Measurements from ENCODE around the gene HOXC4.
"Not testable (repeated sequence)": the region's sequence is repeated elsewhere in the genome, so short reads cannot be mapped to it uniquely, and the experiment has no call there.

The HOXC4 gene

GRCh38 chr12:54075974-54076373 is 22.3 kb downstream of the HOXC4 start:
- Mint-ChIP-seq H3K27ac (no peak overlapping the region), H3K9me3 (no peaks in the 10 kb centered on the region), H3K4me3 (no peak overlapping the region), H3K4me1 (peaks cover 2% of the 10 kb centered on the region), H3K36me3 (no peaks in the 10 kb centered on the region), H3K27me3 (peaks cover 2% of the 10 kb centered on the region)

DNA sequence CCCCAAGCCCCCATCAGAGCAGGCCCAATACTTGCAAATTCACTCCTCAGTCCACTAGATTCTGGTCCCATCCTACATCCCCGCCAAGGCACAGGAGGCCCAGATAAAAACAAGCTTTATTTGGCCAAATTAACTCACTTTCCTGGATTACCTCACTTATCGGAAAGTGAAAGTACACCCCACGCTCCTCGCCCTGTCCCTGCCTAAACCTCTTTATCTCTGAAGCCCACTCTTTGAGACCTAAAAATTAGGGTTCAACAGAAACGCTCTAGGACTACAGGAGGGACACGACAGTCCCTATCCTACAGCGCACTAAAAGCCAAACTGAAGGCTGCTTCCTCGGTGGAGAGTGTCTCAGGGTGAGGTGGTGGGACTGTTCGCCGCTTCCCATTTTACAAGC is 24.2 kb downstream of the HOXC4 start:
- not testable (repeated sequence) for H3K27ac Mint-ChIP-seq, H3K27me3 Mint-ChIP-seq

DNA sequence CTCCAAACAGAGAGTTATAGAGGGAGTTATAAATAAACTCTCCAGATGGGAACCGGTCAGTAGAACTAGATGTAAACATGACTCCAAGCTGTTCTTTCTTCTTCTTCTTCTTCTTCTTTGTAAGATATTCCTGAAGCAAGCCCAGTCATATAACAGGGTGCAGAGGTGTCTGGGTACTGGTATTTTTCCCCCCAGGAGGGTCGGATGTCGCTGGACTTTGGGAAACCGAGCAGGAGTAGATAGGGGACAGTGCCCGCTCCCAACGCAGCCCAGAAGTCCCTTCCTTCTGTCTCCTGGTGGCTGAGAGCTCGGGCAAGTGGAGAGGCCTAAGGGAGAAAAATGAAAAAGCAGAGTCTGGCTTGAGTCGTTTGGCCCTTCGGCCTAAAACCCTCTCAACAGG is 25.5 kb downstream of the HOXC4 start:
- Mint-ChIP-seq H3K27ac (peak overlapping the region; percentile 21), H3K4me1 (peaks cover 29% of the 10 kb centered on the region)
- not testable (repeated sequence) for H3K4me3 Mint-ChIP-seq, H3K36me3 Mint-ChIP-seq, H3K27me3 Mint-ChIP-seq, H3K9me3 Mint-ChIP-seq

More for the DNA sequence above, 24.2 kb downstream of the HOXC4 start:
- not testable (repeated sequence) for H3K9me3 Mint-ChIP-seq, H3K4me3 Mint-ChIP-seq, H3K36me3 Mint-ChIP-seq
- H3K4me1 Mint-ChIP-seq = peaks cover 18% of the 10 kb centered on the region

GRCh38 chr12:54080008-54080924 is 26.6 kb downstream of the HOXC4 start:
- H3K4me1 Mint-ChIP-seq = peaks cover 29% of the 10 kb centered on the region
- H3K9me3 Mint-ChIP-seq, H3K4me3 Mint-ChIP-seq, H3K27me3 Mint-ChIP-seq, H3K36me3 Mint-ChIP-seq: not testable (repeated sequence)
- peak overlapping the region; percentile 30 for H3K27ac Mint-ChIP-seq

GRCh38 chr12:54081053-54081514 is 27.4 kb downstream of the HOXC4 start:
- Mint-ChIP-seq H3K4me3 (peak overlapping the region; percentile 90), H3K4me1 (peaks cover 29% of the 10 kb centered on the region), H3K27ac (peak overlapping the region; percentile 73)
- not testable (repeated sequence) for H3K27me3 Mint-ChIP-seq, H3K9me3 Mint-ChIP-seq, H3K36me3 Mint-ChIP-seq

- Mint-ChIP-seq H3K4me3 (peak overlapping the region; percentile 90), H3K4me1 (peaks cover 29% of the 10 kb centered on the region), H3K27ac (peak overlapping the region; percentile 93)
- not testable (repeated sequence) for H3K27me3 Mint-ChIP-seq, H3K36me3 Mint-ChIP-seq, H3K9me3 Mint-ChIP-seq
These were observed 28.2 kb downstream of the HOXC4 start for GRCh38 chr12:54081581-54082396.

DNA sequence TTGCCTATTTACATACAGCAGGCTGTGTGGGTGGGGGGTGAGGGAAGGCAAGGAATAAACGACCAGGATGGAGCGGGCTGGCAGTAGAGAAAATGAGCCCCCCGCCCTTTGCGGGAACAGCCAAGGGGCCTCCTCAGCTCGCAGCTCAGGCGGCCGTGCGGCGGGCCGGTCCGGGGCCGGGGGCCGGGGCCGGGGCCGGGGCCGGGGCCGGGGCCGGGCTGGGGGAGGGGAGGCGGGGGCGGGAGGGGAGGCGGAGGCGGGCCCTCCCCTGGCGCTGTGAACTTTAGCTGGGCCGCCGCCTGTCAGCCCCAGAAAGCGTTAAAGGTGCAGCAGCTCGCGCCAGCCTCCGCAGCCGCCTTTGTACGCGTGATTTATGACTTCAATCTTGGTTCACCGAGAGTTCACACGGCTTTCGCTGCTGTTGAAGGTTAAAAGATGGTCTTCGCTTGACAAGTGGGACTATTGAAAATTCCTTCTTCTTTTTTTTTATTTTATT is 28.8 kb downstream of the HOXC4 start:
- H3K27ac Mint-ChIP-seq = peak overlapping the region; percentile 93
- H3K4me3 Mint-ChIP-seq = peak overlapping the region; percentile 90
- no peaks in the 10 kb centered on the region for H3K36me3 Mint-ChIP-seq
- H3K4me1 Mint-ChIP-seq = peaks cover 29% of the 10 kb centered on the region
- H3K9me3 Mint-ChIP-seq = no peaks in the 10 kb centered on the region
- H3K27me3 Mint-ChIP-seq = no peaks in the 10 kb centered on the region

DNA sequence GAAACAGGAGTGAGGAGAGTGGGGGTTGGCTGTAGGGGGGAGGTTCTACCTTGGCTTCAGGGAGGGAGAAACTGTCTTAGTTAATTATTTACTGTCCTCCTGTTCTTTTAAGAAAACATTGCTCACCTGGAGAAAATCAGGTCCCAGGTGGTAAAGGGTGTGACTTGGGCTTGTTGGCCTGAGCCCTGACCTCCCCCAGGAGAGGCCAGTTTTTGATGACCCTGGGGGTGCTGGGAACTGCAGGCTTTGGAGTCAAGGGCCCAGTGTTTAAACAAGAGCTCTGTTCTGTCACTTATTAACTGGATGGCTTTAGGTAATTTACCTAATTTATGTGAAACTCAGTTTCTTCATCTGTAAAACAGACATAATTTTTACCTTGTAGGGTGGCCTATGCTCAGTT is 34.4 kb downstream of the HOXC4 start:
- Mint-ChIP-seq H3K27me3 (peaks cover 18% of the 10 kb centered on the region), H3K4me1 (peaks cover 16% of the 10 kb centered on the region)
- H3K36me3 Mint-ChIP-seq, H3K27ac Mint-ChIP-seq, H3K9me3 Mint-ChIP-seq, H3K4me3 Mint-ChIP-seq: not testable (repeated sequence)

DNA sequence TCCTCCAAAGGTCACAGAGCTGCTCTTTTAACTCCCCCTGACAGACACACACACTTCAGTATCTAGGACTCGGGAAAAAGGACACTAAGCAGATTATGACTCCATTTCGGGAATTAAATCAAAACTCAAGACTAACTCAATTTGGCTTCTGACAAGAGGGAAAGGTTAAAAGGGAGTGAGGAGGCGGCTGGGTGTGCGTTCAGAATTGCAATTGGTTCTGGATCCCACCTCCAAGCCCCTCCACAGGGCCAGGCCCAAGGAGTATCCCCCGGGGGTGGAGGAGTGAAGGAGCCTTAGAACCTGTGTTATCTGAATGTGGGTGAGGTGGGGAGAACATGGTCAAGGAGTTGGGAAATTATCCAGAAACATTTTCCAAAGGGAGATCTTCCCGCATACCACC is 35.8 kb downstream of the HOXC4 start:
- peak overlapping the region; percentile 11 for H3K4me3 Mint-ChIP-seq
- H3K36me3 Mint-ChIP-seq, H3K27ac Mint-ChIP-seq, H3K4me1 Mint-ChIP-seq, H3K9me3 Mint-ChIP-seq: not testable (repeated sequence)
- H3K27me3 Mint-ChIP-seq = peaks cover 20% of the 10 kb centered on the region

DNA sequence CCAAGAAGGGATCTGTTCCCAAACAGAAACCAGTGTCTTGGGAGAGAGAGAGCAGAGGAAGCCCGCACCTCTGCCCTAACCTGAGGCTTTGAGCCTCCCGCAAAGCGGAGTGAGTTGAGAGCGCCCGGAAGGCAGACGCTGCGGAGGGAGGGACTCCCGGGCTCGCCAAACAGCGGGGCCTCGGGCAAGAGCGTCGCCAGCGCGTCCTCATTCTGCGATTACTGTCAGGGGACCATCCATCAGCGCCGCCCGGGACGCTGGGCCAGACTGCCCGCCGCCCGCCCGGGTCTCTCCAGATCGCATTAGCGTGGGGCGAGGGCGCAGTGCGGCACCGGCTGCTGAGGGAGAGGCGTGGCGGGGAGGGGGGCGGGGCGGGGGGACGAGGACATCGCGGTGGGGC is 36.7 kb downstream of the HOXC4 start:
- not testable (repeated sequence) for H3K36me3 Mint-ChIP-seq, H3K4me1 Mint-ChIP-seq, H3K27ac Mint-ChIP-seq, H3K9me3 Mint-ChIP-seq
- H3K27me3 Mint-ChIP-seq = peaks cover 23% of the 10 kb centered on the region
- H3K4me3 Mint-ChIP-seq = peak overlapping the region; percentile 84

GRCh38 chr12:54092943-54093342 is 39.3 kb downstream of the HOXC4 start:
- H3K4me3 Mint-ChIP-seq, H3K4me1 Mint-ChIP-seq, H3K9me3 Mint-ChIP-seq, H3K27ac Mint-ChIP-seq, H3K36me3 Mint-ChIP-seq: not testable (repeated sequence)
- peaks cover 25% of the 10 kb centered on the region for H3K27me3 Mint-ChIP-seq

- H3K9me3 Mint-ChIP-seq, H3K27ac Mint-ChIP-seq, H3K4me3 Mint-ChIP-seq, H3K4me1 Mint-ChIP-seq, H3K36me3 Mint-ChIP-seq: not testable (repeated sequence)
- peaks cover 15% of the 10 kb centered on the region for H3K27me3 Mint-ChIP-seq
These were observed 42.3 kb downstream of the HOXC4 start for GRCh38 chr12:54095928-54096327.

DNA sequence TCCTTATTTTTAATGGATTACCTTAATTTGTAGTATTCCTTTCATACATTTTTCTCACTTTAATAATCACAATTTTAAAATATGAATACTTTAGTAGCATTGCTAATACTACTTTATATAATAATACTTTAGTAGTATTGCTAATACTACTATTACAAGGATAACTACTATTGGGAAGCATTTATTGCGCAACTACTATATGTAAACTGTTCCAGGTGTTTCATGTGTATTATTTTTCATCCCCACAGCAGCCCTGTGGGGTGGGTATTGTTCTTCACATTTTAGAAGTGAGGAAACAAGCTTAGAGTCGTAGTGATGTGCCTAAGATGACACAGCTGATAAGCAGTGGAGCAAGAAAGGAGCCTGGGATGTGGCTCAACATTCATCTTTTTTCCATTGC is 45.0 kb downstream of the HOXC4 start:
- not testable (repeated sequence) for H3K9me3 Mint-ChIP-seq, H3K27ac Mint-ChIP-seq, H3K36me3 Mint-ChIP-seq, H3K4me1 Mint-ChIP-seq, H3K4me3 Mint-ChIP-seq
- peaks cover 21% of the 10 kb centered on the region for H3K27me3 Mint-ChIP-seq

DNA sequence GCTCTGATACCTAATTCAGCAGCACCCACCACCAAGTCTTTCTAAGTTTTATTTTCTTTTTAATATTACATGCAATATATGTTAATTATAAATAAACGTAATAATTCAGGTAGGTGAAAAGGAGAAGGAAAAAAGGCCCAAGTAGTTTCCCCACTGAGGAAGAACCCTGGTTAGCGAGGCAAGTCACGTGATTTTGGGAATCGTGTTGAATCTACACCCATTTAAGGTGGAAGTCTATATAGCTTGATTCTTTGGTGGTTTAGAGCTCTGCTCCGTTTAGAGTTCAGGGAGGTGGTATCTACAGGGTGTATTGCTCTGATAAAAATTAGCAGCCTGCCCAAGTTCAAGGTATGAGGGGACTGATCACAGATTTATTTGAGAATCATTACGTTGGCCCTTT is 47.0 kb downstream of the HOXC4 start:
- peaks cover 22% of the 10 kb centered on the region for H3K27me3 Mint-ChIP-seq
- H3K9me3 Mint-ChIP-seq, H3K4me1 Mint-ChIP-seq, H3K27ac Mint-ChIP-seq, H3K4me3 Mint-ChIP-seq, H3K36me3 Mint-ChIP-seq: not testable (repeated sequence)

DNA sequence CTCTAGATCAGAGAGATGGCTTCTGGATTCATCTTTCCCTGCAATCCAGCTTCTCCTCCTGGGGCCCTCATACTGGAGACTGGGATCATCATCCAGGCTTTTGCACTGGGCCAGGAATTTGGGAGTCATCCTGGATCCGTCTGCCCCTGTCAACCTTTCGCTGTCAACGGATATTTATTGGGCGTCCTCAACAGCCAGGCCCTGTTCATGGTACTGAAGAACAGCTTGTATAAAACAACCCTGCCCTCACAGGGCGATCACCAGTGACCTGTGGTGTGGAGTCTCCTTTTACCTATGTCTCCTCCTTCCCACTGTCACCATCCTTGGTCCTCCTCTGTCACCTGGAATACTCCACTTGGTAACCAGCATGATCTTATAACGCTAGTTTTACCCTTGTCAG is 48.6 kb downstream of the HOXC4 start:
- H3K36me3 Mint-ChIP-seq = not testable (repeated sequence)

DNA sequence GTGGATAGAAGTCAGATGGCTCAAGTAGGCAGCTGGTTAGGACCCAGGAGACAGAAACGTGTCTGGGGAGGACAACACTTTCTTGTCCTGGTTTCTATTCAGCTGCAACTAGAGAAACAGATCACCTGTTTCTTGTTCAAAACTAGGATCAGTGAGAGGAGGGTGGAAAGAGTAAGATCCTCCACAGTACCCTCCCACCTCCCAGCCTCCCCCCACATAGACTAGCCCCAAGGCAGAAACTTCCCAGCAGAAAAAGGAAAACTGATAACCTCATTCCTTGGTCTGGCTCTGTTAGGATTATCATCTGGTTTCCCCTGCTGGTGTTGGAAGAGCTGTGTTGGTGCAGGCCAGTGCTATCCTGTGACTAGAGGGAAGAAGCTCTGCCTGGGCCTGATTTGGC is 50.2 kb downstream of the HOXC4 start:
- not testable (repeated sequence) for H3K36me3 Mint-ChIP-seq, H3K4me1 Mint-ChIP-seq, H3K9me3 Mint-ChIP-seq, H3K4me3 Mint-ChIP-seq, H3K27ac Mint-ChIP-seq
- peaks cover 33% of the 10 kb centered on the region for H3K27me3 Mint-ChIP-seq

More for the DNA sequence above, 48.6 kb downstream of the HOXC4 start:
- H3K27ac Mint-ChIP-seq, H3K9me3 Mint-ChIP-seq, H3K4me3 Mint-ChIP-seq, H3K4me1 Mint-ChIP-seq: not testable (repeated sequence)
- peaks cover 26% of the 10 kb centered on the region for H3K27me3 Mint-ChIP-seq

All from activated naive CD4-positive, alpha-beta T cell treated with anti-CD3 and anti-CD28 coated beads, Interleukin-2, amount 50 U/mL, for 24 hours (primary cell).